GM21528 (cell line): ENCODE measurements around the gene ARHGAP4.

Source experiments
- ATAC-seq: cut with Tn5 transposase; IDR thresholded peaks from one replicate; pipeline ENCODE4 v1.9.1; 2021; ENCODE audit warnings: mild to moderate bottlenecking, moderate library complexity; ENCODE audit not compliant: unreplicated experiment, low FRiP score

Gene ARHGAP4

GRCh38 chrX:153909024-153909979, 16.8 kb downstream of the ARHGAP4 start:
- ATAC-seq, result no peak

- ATAC-seq, result no peak
Measured at GRCh38 chrX:153908219-153908860, 17.7 kb downstream of the ARHGAP4 start.

- no peak for ATAC-seq
Measured at GRCh38 chrX:153907456-153907855, 18.6 kb downstream of the ARHGAP4 start.

GRCh38 chrX:153906126-153906917, 19.7 kb downstream of the ARHGAP4 start:
- ATAC-seq, result no peak

GRCh38 chrX:153905481-153906095, 20.5 kb downstream of the ARHGAP4 start:
- no peak for ATAC-seq

GRCh38 chrX:153903991-153904957, 21.8 kb downstream of the ARHGAP4 start, which contains the start of gene AVPR2:
Gene AVPR2, plus strand, starts transcription at chrX:153904673. Its CDS starts 473 bp downstream, at chrX:153905146.
- no peak for ATAC-seq

- no peak for ATAC-seq
Measured at GRCh38 chrX:153903238-153903980, 22.7 kb downstream of the ARHGAP4 start.

- ATAC-seq, result no peak
Measured at GRCh38 chrX:153902385-153902784, 23.7 kb downstream of the ARHGAP4 start.

- ATAC-seq, result no peak
Measured at GRCh38 chrX:153901753-153902140, 24.3 kb downstream of the ARHGAP4 start.

GRCh38 chrX:153900831-153901752, 25.0 kb downstream of the ARHGAP4 start:
- ATAC-seq, result no peak

GRCh38 chrX:153897899-153898298, 28.2 kb downstream of the ARHGAP4 start:
- ATAC-seq, result no peak

GRCh38 chrX:153889123-153889522, 36.9 kb downstream of the ARHGAP4 start:
- ATAC-seq, result no peak

- ATAC-seq, result no peak
Measured at GRCh38 chrX:153888344-153888743, 37.7 kb downstream of the ARHGAP4 start.

GRCh38 chrX:153887385-153887784, 38.7 kb downstream of the ARHGAP4 start:
- ATAC-seq, result no peak

GRCh38 chrX:153886915-153887314, 39.1 kb downstream of the ARHGAP4 start:
- ATAC-seq, result no peak

- no peak for ATAC-seq
Measured at GRCh38 chrX:153885968-153886903, 39.8 kb downstream of the ARHGAP4 start, which contains the start of gene L1CAM. Gene L1CAM, minus strand, starts transcription at chrX:153886173. Its CDS starts 10,337 bp downstream, at chrX:153875836.
